NCI-H1694 treated with DMSO at 0.1 percent for 48 hours (cell line): Measurements from ENCODE around the gene CEACAM16.

ENCODE experiments used
- DNase-seq: peaks from one replicate; lab custom pipeline; 2025; lab: John Stamatoyannopoulos, UW

Gene CEACAM16

GRCh38 chr19:44746616-44746945 is 47.6 kb downstream of the CEACAM16 start:
- no peak for DNase-seq

DNA sequence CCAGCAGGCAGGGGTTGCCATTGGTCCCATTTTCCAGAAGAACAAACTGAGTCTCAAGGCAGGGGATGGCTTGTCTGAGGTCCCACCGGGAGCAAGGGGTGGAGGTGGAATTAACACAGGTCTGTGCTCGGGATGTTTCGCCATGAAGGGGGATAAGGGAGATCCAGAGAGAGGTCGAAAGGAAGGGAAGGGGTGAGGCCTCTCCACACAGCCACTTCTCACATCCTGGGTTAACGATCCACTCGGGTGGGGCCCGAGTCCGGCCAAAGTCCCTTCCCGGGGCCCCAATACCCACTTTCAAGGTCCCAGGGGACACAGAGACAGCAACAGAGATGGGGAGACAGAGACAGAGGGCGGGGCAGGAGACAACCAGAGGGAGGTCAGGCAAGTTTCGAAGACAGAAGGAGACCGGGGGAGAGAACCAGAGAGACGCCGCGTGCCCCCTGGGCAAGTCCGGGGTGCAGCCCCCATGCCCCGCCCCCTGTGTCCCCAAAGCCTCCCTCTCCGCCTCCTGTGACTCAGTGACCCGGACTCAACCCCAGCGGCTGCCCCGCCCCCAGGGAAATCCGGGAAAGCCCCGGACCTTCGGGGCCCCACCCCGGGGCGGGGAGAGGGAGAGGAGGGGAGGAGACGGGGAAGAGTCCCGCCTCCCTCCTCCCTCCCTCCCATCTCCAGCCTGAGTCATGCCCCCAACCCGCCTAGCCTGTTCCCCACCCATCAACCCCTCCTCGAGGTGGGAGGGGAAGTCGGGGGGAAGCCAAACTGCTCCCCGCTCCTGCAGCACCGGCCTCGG is 48.2 kb downstream of the CEACAM16 start:
- DNase-seq: peak; percentile 31

GRCh38 chr19:44747739-44748425 is 48.9 kb downstream of the CEACAM16 start:
- DNase-seq: peak; percentile 63

GRCh38 chr19:44748426-44749254 is 49.7 kb downstream of the CEACAM16 start, which contains the start of gene BCL3:
Gene BCL3 (plus strand): TSS chr19:44748708. CDS start chr19:44748791, 83 bp downstream.
- no peak for DNase-seq

GRCh38 chr19:44749292-44749691 is 50.3 kb downstream of the CEACAM16 start:
- DNase-seq: no peak

GRCh38 chr19:44749994-44750393 is 51.0 kb downstream of the CEACAM16 start:
- no peak for DNase-seq

DNA sequence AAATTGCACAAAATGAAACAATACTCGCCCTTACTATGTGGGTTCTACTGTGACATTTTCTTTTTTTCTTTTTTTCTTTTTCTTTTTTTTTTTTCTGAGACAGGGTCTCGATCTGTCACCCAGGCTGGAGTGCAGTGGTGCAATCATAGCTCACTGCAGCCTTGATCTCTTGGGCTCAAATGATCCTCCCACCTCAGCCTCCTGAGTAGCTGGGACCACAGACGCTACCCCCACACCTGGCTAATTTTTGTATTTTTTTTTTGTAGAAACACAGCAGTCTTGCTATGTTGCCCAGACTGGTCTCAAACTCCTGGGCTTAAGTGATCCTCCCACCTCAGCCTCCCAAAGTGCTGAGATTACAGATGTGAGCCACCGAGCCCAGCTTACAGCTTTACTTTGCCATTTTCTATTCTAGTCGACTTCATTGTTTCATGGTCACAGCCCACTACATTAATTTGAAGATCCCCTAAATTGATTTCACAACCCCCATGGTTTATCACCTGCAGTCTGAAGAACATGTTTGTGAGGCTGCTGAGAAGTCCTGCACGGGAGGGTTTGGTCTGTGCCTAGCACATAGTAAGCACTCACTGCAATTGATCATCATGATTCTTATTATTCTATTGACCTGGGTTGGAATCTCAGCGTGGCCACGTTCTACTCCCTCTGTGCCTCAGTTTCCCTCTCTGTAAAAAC is 53.3 kb downstream of the CEACAM16 start:
- no peak for DNase-seq

DNA sequence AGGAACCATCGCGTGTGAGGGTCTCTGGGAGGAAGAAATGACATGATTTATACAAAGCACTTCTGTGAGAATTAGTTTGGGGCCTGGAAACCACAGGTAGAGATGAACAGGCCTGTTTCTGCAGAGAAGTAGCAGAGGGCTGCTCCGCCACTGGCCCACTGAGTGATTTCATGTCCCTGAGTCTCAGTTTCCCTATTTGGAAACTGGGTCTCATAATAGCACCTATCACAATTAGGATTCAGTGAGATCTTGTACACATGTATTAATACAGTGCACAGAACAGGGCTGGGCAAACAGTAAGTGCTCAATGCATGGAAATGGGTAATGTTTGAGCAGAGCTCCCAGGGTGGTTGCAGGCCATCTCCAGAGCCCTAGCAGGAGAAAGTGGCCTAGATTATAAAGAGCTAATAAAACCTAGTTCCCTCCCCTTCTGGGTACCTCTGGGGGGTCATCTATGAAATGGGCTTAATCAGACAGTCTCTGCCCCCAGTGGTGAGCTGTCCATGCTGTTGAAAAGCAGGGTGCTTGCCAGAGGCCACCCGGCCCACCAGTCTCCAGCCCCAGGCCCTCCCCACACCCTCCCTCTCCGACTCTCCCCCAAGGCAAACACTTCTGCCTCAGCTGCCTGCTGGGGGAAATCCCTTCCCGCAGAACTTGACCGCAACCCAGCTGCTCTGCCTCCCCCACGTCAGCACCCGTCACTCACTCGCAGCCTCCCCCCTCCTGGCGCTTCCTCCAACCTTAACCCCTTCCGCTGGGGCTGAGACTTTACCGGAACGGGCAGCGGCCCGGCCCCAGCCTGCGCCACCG is 54.1 kb downstream of the CEACAM16 start:
- DNase-seq: no peak

GRCh38 chr19:44753626-44753931 is 54.6 kb downstream of the CEACAM16 start:
- no peak for DNase-seq

GRCh38 chr19:44753932-44754749 is 55.2 kb downstream of the CEACAM16 start:
- no peak for DNase-seq

- DNase-seq: no peak
Observed at GRCh38 chr19:44754750-44755080, 55.8 kb downstream of the CEACAM16 start.

GRCh38 chr19:44755219-44755618 is 56.3 kb downstream of the CEACAM16 start:
- DNase-seq: no peak

DNA sequence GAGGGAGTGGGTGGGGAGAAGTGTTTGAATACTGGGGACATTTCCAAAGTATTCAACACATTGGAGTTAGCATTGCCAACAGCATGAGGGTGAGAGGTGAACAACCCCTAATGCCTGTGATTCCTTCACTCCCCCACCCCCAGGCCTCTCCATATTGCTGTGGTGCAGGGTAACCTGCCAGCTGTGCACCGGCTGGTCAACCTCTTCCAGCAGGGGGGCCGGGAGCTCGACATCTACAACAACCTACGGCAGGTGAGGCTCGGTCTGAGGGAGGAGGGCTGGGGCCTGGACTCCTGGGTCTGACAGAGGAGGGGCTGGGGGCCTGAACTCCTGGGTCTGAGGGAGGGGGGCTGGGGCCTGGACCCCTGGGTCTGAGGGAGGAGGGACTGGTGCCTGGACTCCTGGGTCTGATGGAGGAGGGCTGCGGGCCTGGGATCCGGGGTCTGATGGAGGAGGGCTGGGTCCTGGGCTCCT is 57.2 kb downstream of the CEACAM16 start:
- DNase-seq: no peak

- DNase-seq: no peak
Observed at GRCh38 chr19:44757057-44757734, 58.2 kb downstream of the CEACAM16 start.

- DNase-seq: no peak
Observed at GRCh38 chr19:44757735-44758505, 59.0 kb downstream of the CEACAM16 start.

DNA sequence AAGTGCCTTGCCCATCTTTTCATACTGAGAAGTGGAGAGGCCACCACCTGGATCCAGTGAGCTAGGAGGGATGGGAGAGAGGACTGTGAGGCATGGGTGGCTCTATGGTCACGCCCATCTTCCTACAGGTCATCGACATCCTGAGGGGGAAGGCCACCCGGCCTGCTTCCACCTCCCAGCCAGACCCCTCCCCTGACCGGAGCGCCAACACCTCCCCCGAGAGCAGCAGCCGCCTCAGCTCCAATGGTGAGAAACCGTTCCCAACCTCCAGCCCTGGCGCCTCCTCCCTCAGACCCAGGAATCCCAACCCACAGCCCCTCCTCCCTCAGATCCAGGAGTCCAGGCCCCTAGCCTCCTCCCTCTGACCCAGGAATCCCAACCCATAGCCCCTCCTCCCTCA is 59.6 kb downstream of the CEACAM16 start:
- DNase-seq: no peak

GRCh38 chr19:44759083-44759804 is 60.3 kb downstream of the CEACAM16 start:
- DNase-seq: no peak
